GM12864 (cell line): ENCODE results near the gene NCKAP5.

Experiments
- DNase-seq: peaks from one replicate; pipeline ENCODE4 v3.0.0-alpha.2; 2011; ENCODE audit warnings: low read depth
- H3K4me3 ChIP-seq: 2 replicates; pipeline ENCODE4 v1.5.1; 2011; ENCODE audit warnings: mild to moderate bottlenecking, low read depth, low read length, control low read depth
- CTCF ChIP-seq: IDR thresholded peaks from 2 replicates; pipeline ENCODE4 v1.5.1; 2011; ENCODE audit warnings: low read depth, mild to moderate bottlenecking, moderate library complexity, low read length, control low read depth, inconsistent platforms; ENCODE audit errors: missing control alignments

The NCKAP5 gene

GRCh38 chr2:133393895-133394294 lies 174.4 kb downstream of the NCKAP5 start:
- DNase-seq: no peak
- TF ChIP-seq CTCF: no peak
- no peak overlapping the region for H3K4me3 ChIP-seq

- TF ChIP-seq CTCF: no peak
- no peak overlapping the region for H3K4me3 ChIP-seq
- no peak for DNase-seq
Measured at GRCh38 chr2:133390156-133390555, 178.1 kb downstream of the NCKAP5 start.

- H3K4me3 ChIP-seq: no peak overlapping the region
- no peak for DNase-seq
- TF ChIP-seq CTCF: no peak
Measured at GRCh38 chr2:133389569-133389968, 178.7 kb downstream of the NCKAP5 start.

GRCh38 chr2:133382566-133382965 lies 185.7 kb downstream of the NCKAP5 start:
- no peak overlapping the region for H3K4me3 ChIP-seq
- no peak for DNase-seq
- no peak for TF ChIP-seq CTCF

GRCh38 chr2:133380991-133381390 lies 187.3 kb downstream of the NCKAP5 start:
- no peak for DNase-seq
- no peak overlapping the region for H3K4me3 ChIP-seq
- no peak for TF ChIP-seq CTCF

GRCh38 chr2:133378928-133379549 lies 189.2 kb downstream of the NCKAP5 start:
- no peak for DNase-seq
- H3K4me3 ChIP-seq: no peak overlapping the region
- no peak for TF ChIP-seq CTCF

GRCh38 chr2:133378386-133378785 lies 189.9 kb downstream of the NCKAP5 start:
- no peak for DNase-seq
- TF ChIP-seq CTCF: no peak
- no peak overlapping the region for H3K4me3 ChIP-seq
